Heart right ventricle (tissue), 16 donors: ENCODE results near the gene MBTD1. TPM values are rescaled to one million over a fixed set of nuclear protein-coding genes. Genes with fewer than 3 reads are reported as not detected.

ENCODE experiments used
- ATAC-seq, 8 donors: fragments of 200-7000 bp; cut with Tn5 transposase; one replicate each; pipeline ENCODE4 v1.9.1; 2020; ENCODE audit warnings: mild to moderate bottlenecking in 8 of 8, moderate library complexity in 8 of 8, moderate number of reproducible peaks in 1 of 8
- DNase-seq, 2 donors: peaks; one replicate each; pipeline ENCODE4 v3.0.0-alpha.2; 2020
- H3K27ac ChIP-seq, 10 donors: fragments of 200-600 bp; sonication (generic) in 2 of 10; one replicate each; pipeline versions ENCODE4 v1.5.0 to v1.8.0; 2020 to 2022; ENCODE audit warnings: mild to moderate bottlenecking in 3 of 10
- H3K27me3 ChIP-seq, 7 donors: fragments of 200-600 bp; one replicate each; pipeline ENCODE4 v1.8.0; 2021 to 2022; ENCODE audit warnings: mild to moderate bottlenecking in 2 of 7
- H3K36me3 ChIP-seq, 9 donors: fragments of 200-600 bp; sonication (generic) in 1 of 9; one replicate each; pipeline versions ENCODE4 v1.5.0 to v1.8.0; 2020 to 2022; ENCODE audit warnings: mild to moderate bottlenecking in 2 of 9
- H3K4me1 ChIP-seq, 9 donors: fragments of 200-600 bp; sonication (generic) in 1 of 9; one replicate each; pipeline versions ENCODE4 v1.5.0 to v1.8.0; 2020 to 2022; ENCODE audit warnings: mild to moderate bottlenecking in 4 of 9
- H3K4me3 ChIP-seq, 10 donors: fragments of 200-600 bp; sonication (generic) in 2 of 10; one replicate each; pipeline versions ENCODE4 v1.5.0 to v1.8.0; 2020 to 2022; ENCODE audit warnings: mild to moderate bottlenecking in 7 of 10, moderate library complexity in 2 of 10
- H3K9me3 ChIP-seq, 11 donors: fragments of 200-600 bp in 10 of 11; sonication (generic) in 2 of 11; one replicate each; pipeline versions ENCODE4 v1.5.0 to v1.8.0; 2013 to 2022; ENCODE audit warnings: mild to moderate bottlenecking in 2 of 11, control low read depth in 1 of 11, moderate library complexity in 1 of 11
- CTCF ChIP-seq, 9 donors: fragments of 200-600 bp; sonication (generic) in 2 of 9; IDR thresholded peaks; one replicate each; pipeline versions ENCODE4 v1.5.0 to v1.8.0; 2021 to 2022; ENCODE audit warnings: antibody characterized with exemption in 9 of 9, mild to moderate bottlenecking in 5 of 9, moderate library complexity in 1 of 9
- WGBS, 2 donors: extraction: QIAGEN DNeasy Blood & Tissue Kit; methylation state at CpG; one replicate each; pipeline ENCODE4 v1.1.7; 2013; ENCODE audit warnings: inconsistent platforms in 1 of 2; 5-methylcytosine and 5-hydroxymethylcytosine counted together
- intact Hi-C, 10 donors: fragments of 100-400 bp; cut with DNase I; formaldehyde crosslinking; loops; one replicate each; pipeline versions ENCODE4 v1.11.1 to v1.14.2; 2022
- polyA plus RNA-seq, 2 donors: library from polyadenylated mRNA; stranded (reverse); fragments of 200-250 nt; gene quantifications; one replicate each; pipeline ENCODE4 v1.2.3, GENCODE V29; 2013
- total RNA-seq, 10 donors: library from RNA; stranded (reverse); fragmentation: NEBNext Ultra II Directional in 3 of 10; extraction: Animal tissue kit (Norgen Biotek cat#: 25700) in 3 of 10; gene quantifications; one replicate each; pipeline versions ENCODE4 v1.2.1 to v1.2.4, GENCODE V29; 2021 to 2023
- donor health status: Arrhythmogenic right ventricular cardiomyopathy.
- donor health status: ischemic (EF 13 %, LVEDD 7.1; RV severe dilation, severe dysfunction).
- donor health status: healthy with polysubstance abuse.
- donor health status: DM: no; HTN: yes; CAD: no.
- donor health status: DM: no; HTN: no; CAD: no.
- donor health status: ischemic (EF 25% LVEDD 6.9; RV normal size, moderate dysfunction).
- donor health status: ischemic (EF 25% LVEDD 5.7; RV mildly dilated, moderate dysfunction).
- donor health status: healthy.
- donor health status: DM: yes; HTN: yes; CAD: no.
- donor health status: Ischemic cardiomyopathy.
- donor health status: ischemic (EF 35%, LVEDD 5.7; RV mildly dilated, moderate dysfunction).
- donor health status: nonischemic (EF 11% LVEDD 7.7; RV severe dilation, severe dysfunction).
- donor health status: DM: yes; HTN: yes; CAD: no.
- donor health status: PGD.
- donor health status: ischemic (EF 29% LVEDD 5.4; RV normal size, mild dysfunction).
- donor health status: nonischemic (EF 23%, LVEDD 6.1; RV moderate dilation, normal function).

Gene MBTD1
- total and polyA plus RNA-seq, 12 donors = 1.8 to 11.4 (median 6.9) TPM

GRCh38 chr17:51155416-51155815, 104.4 kb downstream of the MBTD1 start:
- Histone ChIP-seq H3K36me3 (peaks cover 0 to 46% (median 0%) of the 10 kb centered on the region in 9 donors), H3K27me3 (no peaks in the 10 kb centered on the region), H3K4me3 (no peak overlapping the region), H3K27ac (no peak overlapping the region), H3K9me3 (no peaks in the 10 kb centered on the region), H3K4me1 (peaks cover 0 to 22% (median 12%) of the 10 kb centered on the region in 9 donors)
- intact Hi-C loops = loop anchor here in 1 of 10 donors (10.0 kb wide), 1 partner anchor 311 kb away; no protein-coding TSS in a partner anchor
- 97% methylated on average over 8 of the region's 8 CpGs for WGBS, 2 donors
- ATAC-seq (no peak), DNase-seq (no peak)
- no peak for TF ChIP-seq CTCF (IDR thresholded peaks at IDR 0.05)

GRCh38 chr17:51154176-51154575, 105.7 kb downstream of the MBTD1 start:
- intact Hi-C loops = loop anchor here in 4 of 10 donors (5.0 to 10.0 kb wide), 2 partner anchors 152 to 309 kb away; no protein-coding TSS in a partner anchor
- TF ChIP-seq CTCF (IDR thresholded peaks at IDR 0.05) = no peak
- Histone ChIP-seq H3K9me3 (no peaks in the 10 kb centered on the region), H3K27me3 (no peaks in the 10 kb centered on the region), H3K4me1 (peaks cover 0 to 22% (median 12%) of the 10 kb centered on the region in 9 donors), H3K4me3 (peak overlapping the region; percentile 51 to 90 (median 71)), H3K27ac (peak overlapping the region in 4 of 10 donors; percentile 82 to 91 (median 86)), H3K36me3 (peaks cover 0 to 34% (median 0%) of the 10 kb centered on the region in 9 donors)
- 17 to 19% methylated on average over 6 of the region's 6 CpGs for WGBS, 2 donors
- no peak for DNase-seq
- peak in 2 of 8 donors; percentile 3 to 8 for ATAC-seq

GRCh38 chr17:51153210-51154072, 106.4 kb downstream of the MBTD1 start, which contains the start of gene NME1:
Gene NME1, plus strand, starts transcription at chr17:51153559. Its CDS starts 2,096 bp downstream, at chr17:51155655.
- TF ChIP-seq CTCF (IDR thresholded peaks at IDR 0.05) = peak; percentile 55 to 96 (median 76)
- ATAC-seq = peak; percentile 96 to 99 (median 98)
- H3K4me1 ChIP-seq = peaks cover 0 to 22% (median 12%) of the 10 kb centered on the region in 9 donors
- intact Hi-C loops = loop anchor here (1.0 to 10.0 kb wide), 9 partner anchors 32 to 309 kb away; partner anchors contain the start of gene SPAG9 (in 3 of the 10)
- WGBS, 2 donors = 0 to 1% methylated on average over 57 to 60 of the region's 60 CpGs
- H3K36me3 ChIP-seq = peaks cover 0 to 28% (median 0%) of the 10 kb centered on the region in 9 donors
- peak within 1 kb of the TSS; percentile 72 to 91 (median 82) for H3K27ac ChIP-seq
- no peaks in the 10 kb centered on the region for H3K9me3 ChIP-seq
- peak within 1 kb of the TSS; percentile 51 to 90 (median 71) for H3K4me3 ChIP-seq
- H3K27me3 ChIP-seq = no peaks in the 10 kb centered on the region
- DNase-seq = peak; percentile 92 to 98

DNA sequence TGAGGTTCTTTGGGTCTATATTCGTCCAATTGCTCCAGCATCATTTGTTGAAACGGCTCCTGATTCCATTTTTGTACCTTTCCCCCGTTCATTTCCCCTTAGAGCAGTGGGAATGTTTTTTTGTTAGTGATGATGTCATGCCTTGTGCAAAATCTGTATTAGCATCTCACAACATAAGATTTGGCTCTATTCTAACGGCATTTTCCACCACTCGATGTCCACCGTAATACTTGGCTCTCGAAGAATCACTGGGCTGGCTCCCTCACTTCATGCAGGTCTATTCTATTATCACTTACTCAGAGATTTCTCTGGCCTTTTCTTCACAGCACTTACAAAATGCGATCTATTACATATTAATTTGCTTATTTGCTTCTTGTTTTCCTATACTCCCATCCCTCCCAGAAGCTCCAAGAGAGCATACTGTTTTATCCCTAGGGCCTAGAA, 107.1 kb downstream of the MBTD1 start:
- Histone ChIP-seq H3K36me3 (peaks cover 0 to 21% (median 0%) of the 10 kb centered on the region in 9 donors), H3K9me3 (no peaks in the 10 kb centered on the region), H3K4me3 (peak overlapping the region in 9 of 10 donors; percentile 29 to 90 (median 70)), H3K27ac (peak overlapping the region; percentile 66 to 91 (median 82)), H3K4me1 (peaks cover 0 to 22% (median 12%) of the 10 kb centered on the region in 9 donors), H3K27me3 (no peaks in the 10 kb centered on the region)
- intact Hi-C loops = loop anchor here (1.0 to 10.0 kb wide), 9 partner anchors 31 to 308 kb away; partner anchors contain the start of gene SPAG9 (in 3 of the 10)
- no peak for TF ChIP-seq CTCF (IDR thresholded peaks at IDR 0.05)
- DNase-seq (no peak), ATAC-seq (peak; percentile 2 to 17 (median 6))
- WGBS, 2 donors = 11% methylated on average over 8 of the region's 8 CpGs
